HG02852 (cell line): ENCODE results near the gene GOSR2.

Source experiments
- ATAC-seq: cut with Tn5 transposase; IDR thresholded peaks from one replicate; pipeline ENCODE4 v1.9.1; 2021; ENCODE audit warnings: mild to moderate bottlenecking, moderate library complexity; ENCODE audit not compliant: unreplicated experiment

GOSR2 gene

DNA sequence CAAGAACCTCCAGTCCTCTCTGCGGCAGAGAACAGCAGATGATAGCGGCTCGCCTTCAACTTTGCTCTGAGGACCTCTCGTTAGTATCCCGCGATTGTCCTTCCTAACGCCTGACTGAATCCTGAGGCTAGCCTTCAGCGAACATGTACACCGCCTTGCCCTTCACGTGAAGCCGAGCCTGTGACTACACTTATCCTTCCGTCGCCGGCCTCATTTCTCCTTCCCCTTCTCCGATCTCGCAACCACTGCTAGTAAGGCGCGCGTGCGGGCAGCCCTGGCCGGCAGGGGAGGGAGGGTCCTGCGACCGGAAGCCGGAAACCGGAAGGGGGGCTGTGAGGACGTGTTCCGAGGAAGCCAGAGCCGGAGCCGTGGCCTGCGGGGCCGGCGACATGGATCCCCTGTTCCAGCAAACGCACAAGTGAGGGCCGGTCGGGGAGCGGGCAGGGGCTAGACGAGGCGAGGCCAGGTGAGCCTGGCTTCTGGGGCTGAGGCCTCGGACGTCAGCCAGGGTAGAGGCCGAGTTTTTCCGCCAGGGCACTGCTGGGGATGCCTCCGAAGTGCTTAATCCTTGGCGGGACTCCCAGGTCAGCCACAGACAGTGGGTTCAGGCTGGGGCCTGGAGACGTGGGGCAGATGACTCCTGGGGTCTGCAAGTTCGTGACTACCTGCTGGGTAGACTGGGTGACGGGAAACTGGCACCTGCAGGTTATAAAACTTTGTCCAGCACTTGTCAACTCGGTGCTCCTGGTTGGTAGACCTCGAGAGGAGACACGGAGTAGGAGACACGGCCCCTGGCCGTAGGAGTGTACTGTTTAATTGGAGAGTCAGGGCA lies at the start of gene GOSR2:
GOSR2 (plus strand) TSS at position 357 of the 832 bp plus-strand sequence; CDS start at position 390, 33 bp downstream.
- peak; percentile 94 for ATAC-seq

DNA sequence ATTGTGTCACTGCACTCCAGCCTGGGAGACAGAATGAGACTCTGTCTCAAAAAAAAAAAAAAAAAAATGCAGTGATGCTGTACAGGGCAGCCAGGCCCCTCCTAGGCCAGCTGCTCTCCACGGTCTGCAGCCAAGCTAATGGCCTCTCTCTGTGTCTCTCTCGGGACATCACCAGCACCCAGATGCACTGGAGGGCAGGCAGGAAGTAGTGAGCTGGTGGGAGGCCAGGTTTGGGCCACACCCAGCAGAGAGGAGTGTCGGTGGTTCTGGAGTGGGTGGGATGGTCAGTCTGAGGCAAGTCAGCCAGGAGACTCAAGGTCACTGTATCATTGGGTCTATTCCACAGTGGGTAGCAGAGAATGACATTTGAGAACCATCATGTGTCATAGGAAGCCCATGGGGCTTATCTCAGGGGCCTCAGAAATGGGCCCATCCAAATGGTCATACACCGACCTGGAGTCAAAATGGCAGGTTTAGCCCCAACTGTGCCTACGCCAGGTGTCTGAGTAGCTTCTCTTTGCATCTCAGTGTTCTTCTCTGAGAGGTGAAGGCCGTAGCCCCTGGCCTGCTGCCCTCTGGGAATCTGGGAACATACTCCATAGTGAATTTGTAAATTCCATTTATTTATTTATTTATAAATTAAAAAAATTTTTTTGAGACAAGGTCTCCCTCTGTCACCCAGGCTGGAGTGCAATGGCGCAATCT lies 48.9 kb upstream of the GOSR2 start:
- no peak for ATAC-seq

DNA sequence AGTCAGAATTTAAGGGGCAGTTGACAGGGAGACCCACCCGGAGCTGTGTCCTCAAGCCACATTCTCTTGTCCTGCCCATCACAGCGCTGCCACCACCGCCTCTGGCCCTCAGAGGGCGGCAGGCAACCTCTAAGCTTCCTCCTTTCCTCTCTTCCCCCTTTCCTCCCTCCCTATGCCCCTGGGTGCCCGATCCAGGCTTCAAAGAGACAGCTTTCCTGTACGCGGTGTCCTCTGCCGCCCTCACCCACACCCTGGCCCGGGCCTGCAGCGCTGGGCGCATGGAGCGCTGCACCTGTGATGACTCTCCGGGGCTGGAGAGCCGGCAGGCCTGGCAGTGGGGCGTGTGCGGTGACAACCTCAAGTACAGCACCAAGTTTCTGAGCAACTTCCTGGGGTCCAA lies 48.1 kb upstream of the GOSR2 start:
- ATAC-seq: no peak

DNA sequence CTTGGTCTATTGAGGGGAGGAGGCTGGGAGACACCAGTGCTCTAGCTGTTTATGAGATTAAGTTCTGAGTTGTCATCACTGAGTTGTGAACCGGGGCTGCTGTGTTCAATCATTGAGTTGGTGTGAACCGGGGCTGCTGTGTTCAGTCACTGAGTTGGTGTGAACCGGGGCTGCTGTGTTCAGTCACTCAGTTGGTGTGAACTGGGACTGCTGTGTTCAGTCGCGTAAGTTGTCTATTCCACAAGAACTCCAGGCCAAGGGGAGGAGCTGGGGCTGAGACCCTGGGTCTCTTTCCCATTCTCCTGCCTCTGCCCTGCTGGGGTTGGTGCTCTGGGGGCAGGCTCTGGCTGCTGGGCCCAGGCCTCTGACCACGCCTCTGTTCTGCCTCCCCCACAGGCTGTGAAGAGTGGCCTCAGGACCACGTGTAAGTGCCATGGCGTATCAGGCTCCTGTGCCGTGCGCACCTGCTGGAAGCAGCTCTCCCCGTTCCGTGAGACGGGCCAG lies 47.1 kb upstream of the GOSR2 start:
- ATAC-seq: no peak

DNA sequence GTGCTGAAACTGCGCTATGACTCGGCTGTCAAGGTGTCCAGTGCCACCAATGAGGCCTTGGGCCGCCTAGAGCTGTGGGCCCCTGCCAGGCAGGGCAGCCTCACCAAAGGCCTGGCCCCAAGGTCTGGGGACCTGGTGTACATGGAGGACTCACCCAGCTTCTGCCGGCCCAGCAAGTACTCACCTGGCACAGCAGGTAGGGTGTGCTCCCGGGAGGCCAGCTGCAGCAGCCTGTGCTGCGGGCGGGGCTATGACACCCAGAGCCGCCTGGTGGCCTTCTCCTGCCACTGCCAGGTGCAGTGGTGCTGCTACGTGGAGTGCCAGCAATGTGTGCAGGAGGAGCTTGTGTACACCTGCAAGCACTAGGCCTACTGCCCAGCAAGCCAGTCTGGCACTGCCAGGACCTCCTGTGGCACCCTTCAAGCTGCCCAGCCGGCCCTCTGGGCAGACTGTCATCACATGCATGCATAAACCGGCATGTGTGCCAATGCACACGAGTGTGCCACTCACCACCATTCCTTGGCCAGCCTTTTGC lies 46.5 kb upstream of the GOSR2 start:
- no peak for ATAC-seq

DNA sequence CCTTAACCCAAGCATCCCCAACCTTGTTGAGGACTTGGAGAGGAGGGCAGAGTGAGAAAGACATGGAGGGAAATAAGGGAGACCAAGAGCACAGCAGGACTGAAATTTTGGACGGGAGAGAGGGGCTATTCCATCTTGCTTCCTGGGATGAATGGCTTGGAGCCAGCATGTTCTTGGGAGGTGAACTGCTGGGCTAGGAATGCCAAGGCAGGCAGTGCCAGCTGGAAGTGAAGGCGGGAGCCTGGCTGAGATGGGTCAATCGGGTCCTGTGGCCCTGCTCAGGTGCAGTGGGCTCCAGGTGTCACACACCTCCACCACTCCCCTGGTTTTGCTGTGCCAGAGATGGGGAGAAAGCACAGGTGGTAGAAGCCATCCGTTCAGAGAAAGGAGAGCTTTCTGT lies 46.0 kb upstream of the GOSR2 start:
- no peak for ATAC-seq

DNA sequence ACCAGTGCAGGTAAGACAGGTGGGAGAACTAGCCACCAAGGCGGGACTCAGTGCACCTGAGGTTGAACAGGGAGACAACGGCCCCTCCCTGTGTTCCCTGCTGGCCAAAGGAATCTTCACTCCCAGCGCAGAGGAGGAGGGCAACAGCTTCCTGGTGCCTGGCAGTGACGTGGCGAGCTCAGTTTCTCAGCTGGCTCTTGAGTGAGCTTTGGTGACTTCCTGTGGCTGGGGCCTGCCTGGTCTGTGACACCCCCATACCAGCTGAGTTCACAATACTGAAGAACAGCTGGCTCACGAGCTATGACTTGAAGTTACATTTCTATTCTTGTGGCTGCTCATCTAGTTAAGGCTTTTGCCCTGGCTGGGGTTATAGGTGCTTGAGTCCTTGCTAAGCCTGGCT lies 45.5 kb upstream of the GOSR2 start:
- no peak for ATAC-seq

DNA sequence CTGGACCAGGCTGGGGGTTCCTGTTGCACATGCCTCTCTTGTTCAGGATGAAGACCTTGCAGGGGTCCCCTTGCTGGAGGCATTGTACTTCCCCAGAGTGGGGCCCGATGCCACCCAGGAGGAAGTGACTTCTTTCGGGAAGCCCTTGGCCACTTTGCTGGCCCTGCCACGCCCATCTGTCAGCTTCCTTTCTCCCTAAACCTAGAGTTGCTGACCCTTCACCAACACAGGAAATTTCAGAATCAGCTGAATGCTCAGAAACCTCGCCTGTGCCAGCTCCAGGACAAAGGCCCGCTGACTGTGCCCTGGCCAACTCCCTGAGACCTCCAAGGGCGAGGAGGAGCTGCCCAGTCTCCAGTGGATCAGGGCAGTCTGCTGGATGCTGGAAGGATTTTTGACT lies 44.9 kb upstream of the GOSR2 start:
- no peak for ATAC-seq

DNA sequence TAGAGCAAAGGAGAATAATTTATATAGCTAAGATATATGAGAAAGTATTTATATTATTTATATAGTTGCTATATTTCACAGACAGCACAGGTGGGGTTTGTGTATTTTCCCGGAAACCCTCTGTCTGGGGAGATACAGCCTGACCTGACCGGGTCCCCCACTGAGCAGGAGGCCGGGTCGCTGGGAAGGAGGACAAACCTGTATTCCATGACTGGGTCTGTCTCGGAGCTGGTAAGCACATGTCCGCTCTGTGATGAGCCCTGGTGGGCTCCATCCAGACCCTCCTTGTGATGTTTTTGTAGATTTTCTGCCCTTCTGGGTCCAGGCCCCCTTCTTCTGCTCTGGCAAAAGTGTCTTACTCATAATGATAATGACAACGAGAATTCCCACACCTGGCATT lies 43.9 kb upstream of the GOSR2 start:
- ATAC-seq: no peak

DNA sequence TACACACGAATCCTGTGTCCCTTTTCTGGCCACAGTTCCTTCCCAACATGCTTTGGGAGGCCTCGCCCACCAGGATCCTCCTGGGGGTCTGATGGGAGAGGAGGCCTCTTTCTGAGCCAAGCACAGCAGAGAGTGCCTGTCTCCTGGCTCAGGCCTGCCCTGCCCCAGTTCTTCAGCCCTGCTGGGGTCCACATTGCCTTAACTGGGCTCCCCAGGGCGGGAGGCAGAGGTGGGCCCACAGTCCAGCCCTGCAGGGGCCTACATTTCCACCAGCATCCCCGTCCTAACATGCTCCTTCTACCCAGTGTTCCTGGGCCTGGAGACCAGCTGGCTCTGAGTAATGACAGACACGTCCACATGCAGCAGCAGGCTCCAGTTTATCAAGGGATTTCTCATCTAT lies 41.9 kb upstream of the GOSR2 start:
- ATAC-seq: no peak

DNA sequence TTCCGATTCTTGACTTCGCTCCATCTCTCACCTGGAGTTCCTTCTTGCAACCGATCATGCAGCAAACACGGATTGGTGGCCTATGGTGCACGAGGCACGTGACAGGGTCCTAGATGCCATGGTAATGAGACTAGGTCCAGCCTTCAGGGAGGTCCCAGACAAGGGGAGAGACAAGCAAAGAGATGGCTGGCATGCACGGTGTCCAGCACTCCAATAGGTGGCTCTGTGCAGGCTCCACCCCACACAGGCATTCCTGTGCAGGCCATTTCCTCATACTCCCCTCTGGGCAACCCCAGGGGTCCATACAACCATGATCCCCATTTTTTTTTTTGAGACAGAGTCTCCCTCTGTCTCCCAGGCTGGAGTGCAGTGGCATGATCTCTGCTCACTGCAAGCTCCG lies 40.3 kb upstream of the GOSR2 start:
- no peak for ATAC-seq

DNA sequence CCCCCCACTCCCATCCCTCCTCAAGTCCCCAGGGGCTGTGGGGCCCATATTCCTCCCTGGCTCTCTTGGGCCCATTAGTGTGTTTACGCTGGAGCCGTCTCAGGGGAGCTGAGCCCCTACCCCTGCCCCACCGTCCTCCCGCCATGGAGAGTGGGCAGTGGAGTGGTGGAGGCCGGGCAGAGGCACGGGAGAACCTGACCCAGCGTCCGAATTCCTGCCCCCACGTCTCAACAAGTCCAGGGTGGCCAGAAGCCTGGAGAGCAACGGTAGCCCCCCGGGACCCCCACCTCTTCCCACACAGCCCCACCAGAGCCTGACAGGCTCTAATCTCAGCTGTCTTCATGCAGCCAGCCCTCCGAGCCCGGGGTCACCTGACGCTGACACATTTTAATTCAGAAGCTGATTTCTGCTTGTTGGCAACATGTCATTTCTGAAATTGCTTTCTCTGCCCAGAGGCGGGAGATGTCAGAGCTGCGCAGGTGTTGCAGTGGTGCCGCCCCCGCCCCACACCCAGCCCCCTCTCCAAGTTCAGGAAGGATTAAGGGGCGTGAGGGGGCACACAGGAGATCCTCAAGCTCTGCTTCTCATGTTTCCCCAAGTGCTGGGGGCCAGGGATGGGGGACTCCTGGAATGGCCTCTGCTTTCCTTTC lies 39.0 kb upstream of the GOSR2 start:
- no peak for ATAC-seq

DNA sequence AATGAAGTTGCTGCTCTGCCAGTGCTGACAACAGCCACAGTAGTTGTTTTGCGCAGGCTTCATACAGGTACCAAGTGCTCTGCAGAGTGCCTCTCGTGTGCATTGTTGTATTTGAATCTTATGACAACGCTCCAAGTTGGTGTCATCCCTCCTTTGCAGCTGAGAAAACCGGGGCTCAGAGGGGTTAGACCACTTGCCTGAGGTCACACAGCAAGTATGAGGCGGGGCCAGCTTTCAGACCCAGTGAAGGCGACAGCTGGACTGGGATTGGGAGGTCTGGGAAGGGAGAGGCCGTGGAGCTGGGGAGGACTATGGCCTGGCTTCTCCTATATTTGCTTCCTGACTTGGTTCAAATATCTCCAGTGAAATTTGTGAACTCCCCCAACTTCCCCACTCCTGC lies 38.4 kb upstream of the GOSR2 start:
- ATAC-seq: no peak

DNA sequence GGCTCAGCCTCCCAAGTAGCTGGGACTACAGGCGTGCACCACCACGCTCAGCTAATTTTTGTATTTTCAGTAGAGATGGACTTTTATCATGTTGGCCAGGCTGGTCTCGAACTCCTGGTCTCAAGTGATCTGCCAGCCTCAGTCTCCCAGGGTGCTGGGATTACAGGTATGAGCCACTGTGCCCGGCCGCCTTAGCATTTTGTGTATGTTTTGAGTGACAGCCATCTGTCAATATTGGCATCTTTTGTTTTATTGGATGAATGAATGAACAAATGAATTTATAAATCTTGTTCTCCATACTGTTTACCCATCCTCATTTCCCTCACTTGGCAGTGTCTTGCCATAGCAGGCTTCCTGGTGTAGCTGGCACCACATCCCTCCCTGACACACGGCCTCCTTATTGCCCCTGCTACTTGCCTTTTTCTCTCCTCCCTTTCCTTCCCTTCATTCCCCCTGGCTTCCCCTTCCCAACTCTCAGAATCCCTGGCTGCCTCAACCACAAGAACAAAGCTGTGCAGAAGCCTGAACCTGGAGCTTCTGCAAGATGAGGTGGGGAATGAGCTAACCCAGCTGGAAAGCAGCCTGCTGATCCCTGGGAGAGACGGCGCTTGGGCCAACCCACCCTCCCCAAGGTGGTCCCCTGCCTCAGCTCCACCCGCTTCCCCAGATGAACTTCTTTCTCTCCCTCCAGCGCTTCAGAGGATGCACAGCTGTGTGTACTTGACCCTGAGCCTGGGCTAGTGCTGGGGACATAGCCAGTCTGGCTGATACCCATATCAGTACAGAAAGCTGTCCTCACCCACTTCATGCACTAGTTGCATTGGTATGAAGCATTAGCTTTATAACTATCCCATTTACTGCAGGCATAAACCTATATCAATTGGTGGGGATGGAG lies 37.3 kb upstream of the GOSR2 start:
- ATAC-seq: no peak

DNA sequence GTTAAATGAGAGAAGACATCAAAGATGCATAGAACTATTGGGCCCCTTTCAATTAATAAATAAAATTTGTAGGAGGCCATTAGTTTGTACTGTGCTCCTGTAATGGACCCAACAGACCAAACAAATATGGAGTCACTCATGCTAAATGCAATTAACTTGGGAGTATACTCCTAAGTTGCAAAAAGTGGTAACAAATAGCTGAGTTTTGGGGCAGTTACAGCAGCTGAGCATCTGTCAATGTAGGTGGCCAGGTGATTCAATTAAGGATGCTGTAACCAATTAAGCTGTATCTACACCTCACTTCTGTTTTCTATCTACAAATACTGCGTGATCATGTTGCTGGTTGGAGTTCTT lies 36.7 kb upstream of the GOSR2 start:
- ATAC-seq: no peak

DNA sequence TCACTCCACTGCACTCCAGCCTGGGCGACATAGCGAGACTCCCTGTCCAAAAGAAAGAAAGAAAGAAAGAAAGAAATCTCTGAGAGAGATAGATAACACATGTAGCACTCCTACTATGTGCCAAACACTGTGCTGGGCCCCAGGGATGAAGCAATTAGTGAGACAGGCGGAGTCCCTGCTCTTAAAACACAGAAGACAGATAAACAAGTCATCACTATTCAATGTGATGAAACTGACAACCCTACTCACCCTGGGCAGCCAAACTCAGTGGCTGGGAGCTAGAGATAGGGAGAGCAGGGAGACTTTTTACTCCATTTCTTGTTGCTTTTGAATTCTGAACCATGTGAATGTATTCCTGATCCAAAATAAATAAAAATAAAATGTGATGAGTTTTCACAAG lies 35.2 kb upstream of the GOSR2 start:
- ATAC-seq: no peak

DNA sequence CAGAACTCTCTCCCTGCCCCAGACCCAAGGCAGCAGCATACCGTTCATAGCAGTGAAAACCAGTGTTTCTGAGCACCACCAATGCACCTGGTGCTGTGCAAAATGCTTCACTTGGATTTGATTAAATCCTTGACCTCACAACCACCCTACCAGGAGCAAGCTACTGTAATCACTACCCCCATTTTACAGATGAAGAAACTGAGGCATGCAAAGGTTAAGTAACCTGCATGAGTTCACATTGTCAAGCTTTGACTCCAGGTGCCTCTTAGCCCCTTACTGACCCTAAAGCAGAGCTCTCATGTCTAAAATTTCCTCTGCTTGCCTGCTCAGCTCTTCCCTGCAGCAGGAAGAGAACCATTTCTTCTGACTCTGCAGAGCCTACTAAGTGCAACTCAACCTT lies 34.2 kb upstream of the GOSR2 start:
- ATAC-seq: no peak

DNA sequence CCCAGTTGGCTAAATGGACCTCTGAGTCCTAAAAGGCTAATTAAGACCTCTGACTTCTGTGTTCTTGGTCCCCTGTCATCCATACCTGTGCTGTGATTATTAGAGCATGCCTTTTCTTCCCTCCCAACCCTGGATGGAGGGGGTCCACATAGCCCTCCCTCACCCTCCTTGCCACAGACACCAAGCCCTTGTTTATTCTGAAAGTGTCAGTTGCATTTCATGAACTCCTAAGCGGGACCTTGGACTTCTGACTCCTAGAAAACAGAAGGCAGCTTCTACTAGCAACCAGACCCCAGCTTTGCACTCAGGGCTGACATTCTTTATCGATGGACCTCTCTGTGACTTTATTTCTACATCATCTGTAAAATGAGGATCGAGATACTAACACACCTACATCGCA lies 33.4 kb upstream of the GOSR2 start:
- no peak for ATAC-seq

DNA sequence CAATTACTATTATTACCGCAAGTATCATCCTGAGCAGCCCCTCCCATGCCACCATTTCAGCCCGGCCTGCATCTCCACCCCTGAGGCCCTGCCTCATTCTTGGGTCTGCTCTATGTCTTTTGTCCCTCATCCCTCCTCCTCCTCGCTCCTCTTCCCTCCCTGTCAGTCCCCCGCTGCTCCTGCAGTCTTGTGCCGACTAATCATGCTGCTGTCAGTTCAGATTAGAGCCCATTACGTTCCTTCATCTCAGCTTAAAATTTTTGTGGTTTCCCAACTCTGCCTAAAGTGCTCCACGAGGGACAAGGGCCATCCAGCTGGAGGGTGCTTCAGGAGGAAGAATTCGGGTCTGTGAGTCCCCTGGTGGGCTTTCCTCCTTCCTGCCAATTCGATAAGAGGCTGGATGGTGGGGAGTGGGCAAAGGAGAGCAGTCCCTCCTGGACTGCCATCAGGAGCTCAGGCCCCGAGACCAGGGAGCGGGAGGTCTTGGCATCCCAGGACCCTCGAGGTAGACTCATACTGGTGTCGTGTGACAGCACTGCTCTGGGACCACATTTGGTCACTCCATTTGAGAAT lies 32.9 kb upstream of the GOSR2 start:
- ATAC-seq: no peak

DNA sequence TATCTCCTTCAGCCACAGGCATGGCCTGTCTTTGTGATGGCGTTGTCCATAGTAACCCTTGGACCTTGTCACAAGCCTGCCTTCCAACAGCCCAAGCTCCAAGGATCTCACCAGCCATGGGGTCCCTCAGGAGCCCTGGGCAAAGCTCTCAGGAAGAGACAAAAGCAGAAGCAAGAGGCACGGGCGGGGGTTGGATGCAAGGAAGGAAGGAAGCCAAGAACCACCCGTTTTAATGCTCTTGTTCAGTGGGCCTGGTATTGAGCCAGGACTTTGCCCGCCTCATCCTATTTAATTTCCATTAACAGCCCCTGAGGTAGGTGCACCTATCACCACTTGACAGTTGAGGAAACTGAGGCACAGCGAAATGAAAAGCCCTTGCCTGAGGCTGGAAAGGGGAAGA lies 32.3 kb upstream of the GOSR2 start:
- no peak for ATAC-seq
